Muscle layer of duodenum (tissue), 2 donors: ENCODE measurements around the gene F13A1.

ENCODE experiments used
- H3K27ac ChIP-seq: one replicate; pipeline ENCODE4 v1.7.0; 2013; ENCODE audit warnings: mild to moderate bottlenecking, low read length
- H3K27me3 ChIP-seq: one replicate; pipeline ENCODE4 v1.7.0; 2013; ENCODE audit warnings: low read depth, mild to moderate bottlenecking, control low read depth, low read length
- H3K36me3 ChIP-seq, 2 donors: one replicate each; pipeline ENCODE4 v1.7.0; 2013; ENCODE audit warnings: low read length in 2 of 2, control low read depth in 1 of 2, mild to moderate bottlenecking in 1 of 2; ENCODE audit not compliant: insufficient read depth in 2 of 2, control insufficient read depth in 1 of 2
- H3K4me1 ChIP-seq, 2 donors: one replicate each; pipeline ENCODE4 v1.7.0; 2013; ENCODE audit warnings: low read length in 2 of 2, mild to moderate bottlenecking in 2 of 2, control low read depth in 1 of 2, moderate library complexity in 1 of 2; ENCODE audit not compliant: insufficient read depth in 2 of 2, control insufficient read depth in 1 of 2
- H3K4me3 ChIP-seq, 2 donors: one replicate each; pipeline ENCODE4 v1.7.0; 2013; ENCODE audit warnings: low read length in 2 of 2, low read depth in 1 of 2, mild to moderate bottlenecking in 1 of 2
- H3K9me3 ChIP-seq, 2 donors: one replicate each; pipeline ENCODE4 v1.7.0; 2013; ENCODE audit warnings: low read length in 2 of 2, control low read depth in 1 of 2, mild to moderate bottlenecking in 1 of 2; ENCODE audit not compliant: control insufficient read depth in 1 of 2
- donor health status: healthy.

The F13A1 gene

DNA sequence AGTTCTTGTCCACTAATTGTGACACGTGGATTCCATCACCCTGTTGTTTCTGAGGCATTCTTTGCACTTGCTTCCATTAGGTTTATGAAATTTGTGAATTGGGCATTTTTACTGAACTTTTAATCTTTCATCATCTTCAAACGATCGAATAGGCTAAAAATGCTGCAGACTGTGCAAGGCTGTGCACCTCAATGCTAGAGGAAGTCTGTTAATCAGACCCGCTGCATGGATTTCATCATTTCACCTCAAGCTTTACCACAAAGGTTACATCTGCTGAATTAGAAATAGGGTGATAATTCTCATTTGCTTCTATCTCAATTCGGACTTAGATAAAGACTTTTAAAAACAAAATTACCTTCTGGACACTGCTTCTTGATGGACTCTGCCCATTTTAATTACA is 27.8 kb upstream of the F13A1 start:
- no peaks in the 10 kb centered on the region for H3K4me1 ChIP-seq
- no peaks in the 10 kb centered on the region for H3K9me3 ChIP-seq
- H3K27ac ChIP-seq = no peak overlapping the region
- H3K36me3 ChIP-seq = no peaks in the 10 kb centered on the region
- no peaks in the 10 kb centered on the region for H3K27me3 ChIP-seq
- H3K4me3 ChIP-seq = no peak overlapping the region

DNA sequence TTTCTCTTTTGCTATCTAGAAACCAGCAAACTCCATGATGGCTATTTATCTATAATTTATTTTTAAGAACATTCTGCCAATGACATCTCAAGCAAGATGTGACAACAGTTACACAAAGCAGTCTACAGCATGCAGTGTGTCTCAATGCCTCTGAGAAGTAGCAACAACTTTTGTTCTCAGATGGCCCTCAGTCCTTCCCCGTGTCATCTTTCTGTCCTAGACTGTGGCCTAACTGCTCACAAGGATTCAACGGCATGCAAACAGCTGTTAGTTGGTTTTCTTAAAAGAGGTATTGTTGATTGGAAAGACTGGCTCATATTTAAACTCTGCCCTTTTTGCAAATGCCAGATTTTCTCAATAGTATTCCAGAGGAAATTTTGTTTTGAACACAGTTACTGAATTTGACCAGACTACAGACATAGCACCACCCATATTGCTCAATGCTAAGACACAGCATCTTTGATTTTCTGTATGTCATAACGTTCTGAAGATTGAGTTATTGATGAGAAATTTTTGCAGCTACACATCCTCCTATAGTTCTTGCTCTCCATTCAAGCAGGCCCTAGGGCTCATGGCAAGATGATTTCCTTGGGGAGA is 26.1 kb upstream of the F13A1 start:
- Histone ChIP-seq H3K9me3 (no peaks in the 10 kb centered on the region), H3K27me3 (no peaks in the 10 kb centered on the region), H3K4me3 (no peak overlapping the region), H3K27ac (no peak overlapping the region), H3K36me3 (no peaks in the 10 kb centered on the region), H3K4me1 (no peaks in the 10 kb centered on the region)

- Histone ChIP-seq H3K36me3 (no peaks in the 10 kb centered on the region), H3K27ac (no peak overlapping the region), H3K9me3 (no peaks in the 10 kb centered on the region), H3K4me1 (peaks cover 0 to 5% of the 10 kb centered on the region in 2 donors), H3K27me3 (no peaks in the 10 kb centered on the region), H3K4me3 (no peak overlapping the region)
Measured at GRCh38 chr6:6333501-6333900, 13.0 kb upstream of the F13A1 start.

GRCh38 chr6:6332811-6333244 is 12.4 kb upstream of the F13A1 start:
- no peaks in the 10 kb centered on the region for H3K27me3 ChIP-seq
- H3K4me1 ChIP-seq = peaks cover 0 to 5% of the 10 kb centered on the region in 2 donors
- H3K36me3 ChIP-seq = no peaks in the 10 kb centered on the region
- H3K9me3 ChIP-seq = no peaks in the 10 kb centered on the region
- H3K4me3 ChIP-seq = no peak overlapping the region
- no peak overlapping the region for H3K27ac ChIP-seq

DNA sequence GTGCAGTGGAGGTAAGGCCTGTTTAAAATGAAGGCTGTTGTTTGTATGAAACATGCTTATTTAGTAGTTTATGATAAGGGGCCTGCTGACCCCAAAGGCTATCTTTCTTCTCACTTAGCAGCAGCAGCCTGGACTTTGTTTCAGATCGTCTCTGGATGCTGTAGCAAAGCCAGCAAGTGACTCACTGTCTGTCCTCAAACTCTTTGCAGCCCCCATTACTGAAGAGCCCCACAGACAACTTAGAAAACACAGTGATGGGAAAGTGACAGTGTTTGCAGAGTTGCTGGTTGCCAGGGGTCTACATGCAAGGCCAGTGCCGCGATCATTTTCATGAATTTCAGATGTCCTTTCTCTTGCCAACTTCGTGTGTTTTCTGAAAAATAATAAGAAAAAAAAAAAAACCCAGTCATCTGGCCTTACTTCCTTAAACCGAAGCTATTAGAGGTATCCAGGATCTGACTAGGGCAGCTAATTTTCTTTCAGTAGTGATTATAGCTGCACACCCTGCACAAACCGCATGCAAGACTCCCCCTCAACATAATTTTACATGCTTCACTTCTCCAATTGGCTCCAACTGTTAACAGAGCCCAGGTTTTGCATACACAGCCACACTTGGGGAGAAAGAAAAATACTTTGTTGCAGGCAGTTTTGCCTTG is 11.6 kb upstream of the F13A1 start:
- H3K27me3 ChIP-seq = no peaks in the 10 kb centered on the region
- H3K9me3 ChIP-seq = no peaks in the 10 kb centered on the region
- H3K36me3 ChIP-seq = no peaks in the 10 kb centered on the region
- no peak overlapping the region for H3K4me3 ChIP-seq
- H3K4me1 ChIP-seq = peaks cover 0 to 5% of the 10 kb centered on the region in 2 donors
- H3K27ac ChIP-seq = peak overlapping the region; percentile 13

GRCh38 chr6:6331393-6331792 is 10.9 kb upstream of the F13A1 start:
- Histone ChIP-seq H3K27ac (peak overlapping the region; percentile 13), H3K9me3 (no peaks in the 10 kb centered on the region), H3K4me1 (peaks cover 0 to 5% of the 10 kb centered on the region in 2 donors), H3K36me3 (no peaks in the 10 kb centered on the region), H3K4me3 (no peak overlapping the region), H3K27me3 (no peaks in the 10 kb centered on the region)

GRCh38 chr6:6330407-6330806 is 9.9 kb upstream of the F13A1 start:
- Histone ChIP-seq H3K4me3 (no peak overlapping the region), H3K27ac (no peak overlapping the region), H3K27me3 (no peaks in the 10 kb centered on the region), H3K4me1 (peaks cover 0 to 5% of the 10 kb centered on the region in 2 donors), H3K9me3 (no peaks in the 10 kb centered on the region), H3K36me3 (no peaks in the 10 kb centered on the region)

GRCh38 chr6:6328451-6328850 is 8.0 kb upstream of the F13A1 start:
- H3K9me3 ChIP-seq = no peaks in the 10 kb centered on the region
- no peak overlapping the region for H3K27ac ChIP-seq
- no peaks in the 10 kb centered on the region for H3K36me3 ChIP-seq
- no peak overlapping the region for H3K4me3 ChIP-seq
- H3K27me3 ChIP-seq = no peaks in the 10 kb centered on the region
- peaks cover 0 to 5% of the 10 kb centered on the region in 2 donors for H3K4me1 ChIP-seq

GRCh38 chr6:6323352-6323751 is 2.9 kb upstream of the F13A1 start:
- H3K27ac ChIP-seq = no peak overlapping the region
- H3K36me3 ChIP-seq = no peaks in the 10 kb centered on the region
- H3K4me3 ChIP-seq = no peak overlapping the region
- H3K9me3 ChIP-seq = no peaks in the 10 kb centered on the region
- peaks cover 0 to 4% of the 10 kb centered on the region in 2 donors for H3K4me1 ChIP-seq
- H3K27me3 ChIP-seq = no peaks in the 10 kb centered on the region

DNA sequence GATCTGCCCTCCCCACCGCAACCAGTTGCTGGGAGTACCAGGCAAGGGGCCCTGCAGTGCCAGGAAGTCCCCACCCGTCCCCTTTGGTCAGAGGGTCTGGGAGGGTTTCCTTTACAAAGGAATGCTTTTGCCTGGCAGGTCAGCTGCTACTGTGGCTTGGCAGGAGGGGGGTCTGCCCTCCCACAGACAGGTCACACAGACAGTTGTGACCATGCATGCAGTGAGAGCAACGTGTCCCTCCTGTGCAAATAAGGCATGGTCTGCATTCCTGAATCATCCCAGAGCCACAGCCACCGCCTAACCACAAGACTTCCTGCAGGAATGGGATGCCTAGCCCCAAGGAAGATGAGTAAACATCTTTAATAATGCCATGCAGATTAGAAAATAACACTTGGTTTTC is 439 bp upstream of the F13A1 start:
- Histone ChIP-seq H3K27me3 (no peaks in the 10 kb centered on the region), H3K27ac (no peak overlapping the region), H3K4me3 (peak overlapping the region in 1 of 2 donors; percentile 2), H3K36me3 (no peaks in the 10 kb centered on the region), H3K4me1 (peaks cover 0 to 4% of the 10 kb centered on the region in 2 donors), H3K9me3 (no peaks in the 10 kb centered on the region)

DNA sequence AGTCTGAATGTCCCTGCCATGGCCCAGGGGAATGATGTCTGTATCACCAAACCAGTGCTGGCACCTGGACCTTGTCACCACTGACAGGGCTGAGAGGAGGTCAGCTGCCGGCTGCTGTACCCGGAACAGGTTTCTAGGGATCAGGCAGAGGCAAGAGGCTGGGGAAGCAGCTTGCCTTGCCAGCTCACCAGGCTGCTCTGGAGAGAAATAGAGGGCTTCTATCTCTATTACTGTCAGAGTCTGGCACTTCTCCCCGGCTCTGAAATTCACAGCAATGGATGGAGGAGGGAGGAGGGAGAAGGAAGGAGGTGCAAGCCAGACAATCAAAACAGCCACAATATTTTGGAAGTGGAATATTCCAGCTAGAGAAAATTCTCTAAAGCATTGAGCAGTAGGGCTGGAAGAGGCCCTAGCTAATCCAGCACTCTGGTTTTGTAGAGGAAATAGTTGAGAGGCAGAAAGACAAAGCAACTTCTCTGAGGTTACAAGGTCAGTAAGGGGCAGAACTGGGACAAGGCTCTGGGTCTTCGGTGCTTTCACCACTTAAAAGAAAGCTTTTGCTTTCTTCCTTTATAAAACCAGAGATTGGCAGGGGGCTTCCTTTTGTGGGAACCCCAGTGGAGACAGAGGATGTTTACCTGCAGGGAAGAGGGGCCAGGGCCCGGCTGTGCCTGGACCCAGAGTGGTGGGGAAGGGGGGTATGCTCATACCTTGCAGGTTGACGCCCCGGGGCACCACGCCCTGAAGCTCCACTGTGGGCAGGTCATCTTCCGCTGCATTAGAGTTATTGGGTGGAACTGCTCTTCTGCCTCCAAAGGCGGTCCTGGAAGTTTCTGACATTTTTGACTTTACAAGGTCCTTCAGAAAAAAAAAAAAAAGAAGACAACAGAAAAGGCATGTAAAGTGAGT is 2.4 kb downstream of the F13A1 start:
- no peak overlapping the region for H3K4me3 ChIP-seq
- no peaks in the 10 kb centered on the region for H3K27me3 ChIP-seq
- no peaks in the 10 kb centered on the region for H3K36me3 ChIP-seq
- H3K27ac ChIP-seq = no peak overlapping the region
- peaks cover 0 to 6% of the 10 kb centered on the region in 2 donors for H3K4me1 ChIP-seq
- no peaks in the 10 kb centered on the region for H3K9me3 ChIP-seq
